HuH-7 (cell line): ENCODE results near the gene MYH15.
"Not testable (repeated sequence)": the region's sequence is repeated elsewhere in the genome, so short reads cannot be mapped to it uniquely, and the experiment has no call there.

Source experiments
- DNase-seq: peaks from one replicate; pipeline ENCODE4 v3.0.0; 2011; ENCODE audit warnings: low spot score

Gene MYH15

DNA sequence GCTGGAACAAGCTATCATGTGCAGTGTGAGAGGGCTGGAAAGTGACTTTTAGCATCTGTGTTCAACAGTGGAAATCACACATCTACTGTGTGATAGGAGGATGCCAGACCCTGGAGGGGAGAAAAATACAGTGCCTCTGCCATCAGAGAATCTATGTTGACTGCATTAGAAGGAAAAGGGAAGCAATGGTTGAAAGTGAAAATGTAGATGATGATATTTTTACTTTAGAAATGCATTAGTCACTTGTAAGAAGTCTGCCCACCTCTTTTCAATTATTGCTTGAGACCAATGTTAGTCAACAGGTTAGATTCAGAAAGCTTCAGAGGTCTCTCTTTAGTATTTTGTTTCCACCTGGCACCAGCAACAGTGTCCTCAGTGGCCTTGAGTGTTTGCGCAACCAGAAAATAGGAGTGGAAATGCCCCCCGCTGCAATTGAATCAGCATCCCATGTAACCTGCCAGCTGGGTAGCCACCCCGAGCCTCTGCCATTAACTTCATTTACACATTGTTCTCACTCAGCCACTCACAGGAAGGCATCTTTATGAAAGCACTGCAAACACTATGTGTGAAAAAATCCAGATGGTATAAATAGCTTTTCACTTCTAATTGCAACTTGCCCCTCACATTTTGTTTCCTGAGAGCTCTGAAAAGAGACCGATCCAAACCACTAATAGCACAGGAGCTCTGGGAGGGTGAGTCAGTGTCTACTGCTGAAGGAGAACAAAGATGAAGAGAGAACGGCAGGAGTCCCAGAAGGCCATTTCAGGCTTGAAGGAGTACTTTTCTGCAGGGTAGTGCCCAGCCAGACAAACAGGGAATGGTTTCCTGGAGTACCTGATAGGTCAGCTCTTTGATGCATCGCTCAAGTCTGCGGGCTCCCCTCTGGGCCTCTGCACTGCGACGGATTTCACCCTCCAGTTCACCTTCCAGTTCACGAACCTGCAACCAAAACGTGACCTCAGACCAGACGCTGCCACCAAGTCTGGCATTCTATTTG, 122.0 kb downstream of the MYH15 start:
- DNase-seq: no peak

DNA sequence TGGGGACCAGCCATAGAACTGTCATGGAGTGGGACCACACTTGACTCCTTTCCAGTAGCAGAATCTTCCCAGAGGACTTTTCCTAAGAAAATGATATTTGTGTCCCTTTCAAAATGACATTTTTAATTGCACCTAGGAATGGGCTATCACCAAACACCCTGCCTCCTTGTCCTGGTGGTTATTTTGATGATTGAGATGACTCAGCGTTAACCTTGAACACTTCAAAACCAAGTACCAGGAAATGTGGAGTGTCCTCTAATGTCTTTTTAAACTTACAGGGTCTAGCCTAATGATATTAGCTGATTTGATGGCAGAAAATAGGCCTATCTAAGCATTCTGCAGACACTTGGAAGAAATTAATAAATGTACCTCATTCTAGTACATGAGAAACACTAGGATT, 123.3 kb downstream of the MYH15 start:
- no peak for DNase-seq

- DNase-seq: no peak
These were observed 127.1 kb downstream of the MYH15 start for GRCh38 chr3:108383306-108383705.

DNA sequence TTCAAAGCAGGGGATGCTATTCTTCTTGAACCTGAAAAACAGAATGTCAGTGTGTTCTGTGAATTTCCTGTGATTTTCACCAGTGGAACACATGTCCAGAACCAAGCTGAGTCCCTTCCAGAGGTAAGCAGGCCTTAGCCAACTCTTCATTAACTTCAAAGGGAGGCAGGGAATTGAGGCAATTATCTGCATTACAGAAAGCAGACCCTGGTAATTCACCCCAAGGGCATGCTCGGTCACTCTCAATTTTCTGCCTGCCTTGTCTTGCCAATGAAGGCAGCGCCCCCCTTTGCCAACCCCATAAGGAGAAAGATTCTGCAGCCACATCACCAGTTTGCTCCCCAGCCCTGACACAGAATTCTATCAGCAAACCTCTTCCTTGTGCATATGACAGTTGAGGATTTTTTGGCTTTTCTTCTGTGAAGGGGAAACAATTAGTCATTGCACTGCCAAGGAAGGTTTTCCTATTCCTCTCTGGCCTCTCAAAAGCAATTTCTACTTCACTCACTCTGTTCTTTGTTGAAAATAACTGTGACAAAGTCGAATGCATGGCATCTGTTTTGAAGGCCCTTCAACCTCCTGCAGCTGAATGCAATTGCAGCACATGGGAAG, 128.8 kb downstream of the MYH15 start:
- no peak for DNase-seq

GRCh38 chr3:108380128-108380795, 130.1 kb downstream of the MYH15 start:
- DNase-seq: no peak

GRCh38 chr3:108378952-108379342, 131.4 kb downstream of the MYH15 start:
- DNase-seq: not testable (repeated sequence)

DNA sequence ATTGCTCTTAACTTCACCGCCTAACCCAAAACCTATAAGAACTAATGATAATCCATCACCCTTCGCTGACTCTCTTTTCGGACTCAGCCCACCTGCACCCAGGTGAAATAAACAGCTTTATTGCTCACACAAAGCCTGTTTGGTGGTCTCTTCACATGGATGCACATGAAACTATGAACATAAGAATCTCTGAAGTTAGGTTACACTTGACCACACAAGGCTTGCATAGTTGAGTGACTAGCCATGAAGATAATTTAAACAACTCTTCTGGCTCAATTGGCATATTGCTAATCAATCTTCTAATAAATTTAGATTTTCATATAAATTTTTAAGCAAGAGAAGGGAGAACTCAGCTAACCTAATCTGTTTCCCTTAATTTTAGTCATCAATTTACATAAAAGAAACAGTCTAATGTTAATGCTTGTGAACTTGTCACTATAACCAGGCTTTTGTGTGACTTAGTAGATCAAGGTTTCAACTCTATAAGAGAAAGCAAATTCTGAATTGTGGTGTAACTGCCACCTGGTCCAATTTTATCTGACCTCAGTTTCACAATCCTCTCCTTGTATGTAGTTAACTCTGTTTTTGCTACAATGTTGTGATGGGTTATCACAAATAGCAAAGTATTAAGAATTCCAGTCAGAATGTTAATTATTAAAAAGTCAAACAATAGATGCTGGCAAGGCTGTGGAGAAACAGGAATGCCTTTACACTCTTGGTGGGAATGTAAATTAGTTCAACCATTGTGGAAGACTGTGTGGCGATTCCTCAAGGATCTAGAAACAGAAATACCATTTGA, 132.0 kb downstream of the MYH15 start:
- no peak for DNase-seq

- no peak for DNase-seq
These were observed 133.0 kb downstream of the MYH15 start for GRCh38 chr3:108377384-108377783.

- no peak for DNase-seq
These were observed 134.4 kb downstream of the MYH15 start for GRCh38 chr3:108376026-108376425.

DNA sequence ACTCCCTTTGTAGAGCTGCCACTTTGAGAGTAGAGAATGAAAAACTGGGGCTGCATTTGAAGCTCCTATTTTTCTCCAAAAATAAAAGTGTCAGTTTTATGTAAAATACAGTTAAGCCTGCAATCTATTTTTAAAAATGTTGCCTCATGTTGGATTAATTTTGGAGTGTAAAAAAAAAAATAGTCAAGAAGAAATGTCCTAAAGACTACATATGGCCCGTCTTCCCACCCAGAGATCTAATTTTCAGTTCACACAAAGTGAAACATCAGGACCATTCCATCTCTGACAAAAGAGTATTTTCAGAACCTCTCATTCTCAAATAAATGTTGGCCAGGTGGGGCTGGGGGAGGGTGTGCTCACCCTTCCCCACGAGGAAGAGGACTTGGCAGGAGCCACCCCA, 151.4 kb downstream of the MYH15 start:
- no peak for DNase-seq

DNA sequence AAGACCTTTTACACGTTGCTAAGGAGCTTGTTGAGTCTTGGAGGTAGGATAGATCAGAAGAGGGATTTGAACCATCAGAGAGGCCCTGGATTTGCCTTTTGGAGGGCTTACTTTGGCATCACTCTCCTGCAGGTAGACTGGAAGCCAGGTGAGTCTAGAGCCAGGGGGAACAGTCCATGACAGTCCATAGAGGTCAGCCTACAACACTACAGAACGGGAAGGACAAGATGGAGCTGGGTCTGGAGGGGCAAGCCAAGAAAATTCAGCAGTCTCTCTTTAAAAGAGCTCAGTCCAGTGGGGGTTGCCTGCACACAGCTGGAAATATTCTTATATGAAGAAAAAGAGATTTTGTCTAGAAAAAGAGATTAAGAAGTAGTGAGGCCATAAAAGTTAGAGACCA, 153.4 kb downstream of the MYH15 start:
- no peak for DNase-seq

GRCh38 chr3:108354562-108354961, 155.8 kb downstream of the MYH15 start:
- no peak for DNase-seq

DNA sequence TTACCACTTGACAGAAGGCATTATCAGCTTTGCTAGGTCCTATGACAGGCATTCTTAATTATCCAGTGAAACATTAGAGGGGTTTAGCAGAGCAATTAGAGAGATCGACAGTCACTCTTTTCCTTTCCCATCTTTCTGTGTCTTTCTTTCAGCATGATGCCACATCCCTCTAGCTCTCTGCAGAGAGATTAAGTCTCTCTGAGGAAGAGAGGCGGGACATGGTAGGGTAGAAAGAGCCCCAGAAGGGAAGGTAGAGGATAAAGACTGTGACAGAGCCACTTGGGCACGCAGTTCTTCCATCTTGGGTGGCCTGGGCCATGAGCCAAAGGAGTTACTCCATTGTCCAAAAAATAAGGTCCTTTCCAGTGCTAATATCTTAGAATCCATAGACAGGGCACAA, 158.2 kb downstream of the MYH15 start:
- no peak for DNase-seq

DNA sequence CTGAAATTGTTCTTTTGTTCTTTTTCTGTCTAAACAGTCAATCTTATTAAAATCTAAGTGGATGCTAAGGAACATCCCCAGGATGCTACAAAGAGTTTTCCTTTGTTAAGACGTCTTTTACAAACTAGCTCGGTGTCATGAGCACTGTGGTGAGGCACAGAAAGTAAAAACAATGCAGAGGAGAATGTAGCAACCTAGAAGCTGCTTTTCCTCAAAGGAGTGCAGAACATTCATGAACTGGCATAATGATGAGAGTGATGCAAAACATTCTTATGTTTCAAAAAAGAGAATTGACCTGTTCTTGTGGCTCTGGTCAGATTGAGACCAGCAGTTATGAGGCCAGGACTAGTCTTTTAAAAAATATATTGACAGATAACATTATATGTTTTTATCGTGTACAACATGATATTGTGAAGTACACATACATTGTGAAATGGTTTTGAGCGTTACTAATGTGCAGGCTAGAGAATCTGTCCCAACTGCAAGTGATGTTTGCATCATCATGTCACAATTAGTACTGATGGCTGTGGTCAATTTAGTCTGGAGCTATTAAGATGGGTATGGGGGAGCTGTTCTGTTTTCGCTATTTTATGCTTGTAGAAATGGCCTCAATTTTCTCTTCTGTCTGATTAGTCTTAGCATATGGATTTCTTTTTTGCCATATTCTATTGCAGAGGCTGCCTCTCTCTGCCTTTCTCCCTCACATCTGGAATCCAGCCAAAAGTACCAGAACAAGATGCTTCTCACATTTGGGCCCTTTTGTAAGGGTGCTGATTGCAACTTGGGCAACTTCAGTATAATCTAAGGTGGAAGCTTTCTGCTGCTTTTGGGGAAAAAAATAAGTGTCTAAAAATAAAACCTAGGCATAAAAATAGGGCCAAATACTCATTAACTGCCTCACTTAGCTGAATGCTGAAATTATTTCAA, 163.8 kb downstream of the MYH15 start:
- no peak for DNase-seq

GRCh38 chr3:108345492-108346205, 164.7 kb downstream of the MYH15 start:
- DNase-seq: no peak

DNA sequence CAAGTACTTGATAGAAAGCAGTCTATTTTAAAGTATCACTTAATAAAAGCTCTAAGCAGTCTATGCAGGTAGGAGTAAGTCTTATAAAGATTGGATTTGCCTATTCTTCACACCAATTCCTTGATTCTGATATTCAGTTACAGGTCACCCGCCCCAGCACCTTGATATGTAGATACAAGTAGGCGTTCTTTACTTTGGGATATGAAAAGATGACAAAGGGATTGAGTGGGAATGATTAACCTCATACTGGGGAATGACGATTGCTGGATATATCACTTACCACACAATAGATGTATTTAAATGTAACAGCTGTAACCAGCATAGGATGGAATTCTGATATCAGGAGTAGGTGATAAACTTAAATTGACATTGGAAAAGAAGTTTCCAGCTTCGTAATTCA, 166.9 kb downstream of the MYH15 start:
- no peak for DNase-seq

GRCh38 chr3:108342837-108343486, 167.4 kb downstream of the MYH15 start:
- DNase-seq: no peak

DNA sequence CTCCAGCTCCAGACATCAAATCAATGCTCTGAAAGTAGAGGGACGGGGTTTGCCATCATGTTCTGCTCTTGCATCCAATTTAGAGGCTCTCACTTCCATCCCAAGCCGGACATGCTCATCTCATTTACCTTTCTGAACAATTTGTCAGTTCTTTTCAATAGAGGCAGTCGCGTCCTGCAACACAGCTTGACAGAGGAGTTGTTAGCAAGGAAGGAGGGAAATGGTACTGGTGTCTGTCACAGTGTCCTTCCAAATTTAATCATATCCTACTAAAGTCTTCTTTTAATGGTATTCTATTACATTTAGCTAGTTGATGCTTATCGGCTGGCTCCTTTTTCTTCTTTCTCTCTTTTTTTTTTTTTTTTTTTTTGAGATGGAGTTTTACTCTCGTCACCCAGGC, 168.5 kb downstream of the MYH15 start:
- no peak for DNase-seq

GRCh38 chr3:108338901-108339545, 171.4 kb downstream of the MYH15 start:
- no peak for DNase-seq
